ENCODE data around the gene CIAO1. TPM values are rescaled to one million over a fixed set of nuclear protein-coding genes. Genes with fewer than 3 reads are reported as not detected.

The CIAO1 gene
- total and polyA plus RNA-seq, 8 donors, result 29.3 to 161 (median 62.6) TPM

GRCh38 chr2:96315400-96316071, 49.5 kb downstream of the CIAO1 start:
- TF ChIP-seq POLR2AphosphoS5 (IDR thresholded peaks at IDR 0.05) (no peak), POLR2A (IDR thresholded peaks at IDR 0.05) (no peak), CTCF (IDR thresholded peaks at IDR 0.05) (no peak), EP300 (IDR thresholded peaks at IDR 0.05) (no peak)
- Histone ChIP-seq H3K4me1 (peaks cover 0 to 4% (median 0%) of the 10 kb centered on the region in 4 donors), H3K36me3 (no peaks in the 10 kb centered on the region), H3K4me3 (no peak overlapping the region), H3K9me3 (no peaks in the 10 kb centered on the region), H3K27ac (peak overlapping the region; percentile 9 to 62 (median 29)), H3K27me3 (peaks cover 0 to 30% (median 12%) of the 10 kb centered on the region in 3 donors)
- peak in 1 of 2 donors; percentile 22 for DNase-seq
- intact Hi-C loops (cut with DNase I; ENCODE audit: low total_unique reads), result no loop called here
- 46 to 73% (median 63%) methylated on average over 7 of the region's 7 CpGs for WGBS, 5 donors

- peaks cover 9 to 19% (median 13%) of the 10 kb centered on the region in 4 donors for H3K4me1 ChIP-seq
- no peaks in the 10 kb centered on the region for H3K36me3 ChIP-seq
- no peak overlapping the region for H3K27ac ChIP-seq
- intact Hi-C loops (cut with DNase I; ENCODE audit: low total_unique reads), result no loop called here
- TF ChIP-seq POLR2AphosphoS5 (IDR thresholded peaks at IDR 0.05), result no peak
- no peak for TF ChIP-seq POLR2A (IDR thresholded peaks at IDR 0.05)
- no peak for TF ChIP-seq CTCF (IDR thresholded peaks at IDR 0.05)
- no peak for TF ChIP-seq EP300 (IDR thresholded peaks at IDR 0.05)
- DNase-seq, result no peak
- no peak overlapping the region for H3K4me3 ChIP-seq
- peaks cover 0 to 45% (median 24%) of the 10 kb centered on the region in 3 donors for H3K27me3 ChIP-seq
- no peaks in the 10 kb centered on the region for H3K9me3 ChIP-seq
These were observed 51.0 kb downstream of the CIAO1 start for GRCh38 chr2:96316999-96317398.

GRCh38 chr2:96317584-96317997, 51.6 kb downstream of the CIAO1 start:
- Histone ChIP-seq H3K27me3 (peaks cover 0 to 51% (median 24%) of the 10 kb centered on the region in 3 donors), H3K36me3 (no peaks in the 10 kb centered on the region), H3K27ac (no peak overlapping the region), H3K4me1 (peaks cover 10 to 22% (median 15%) of the 10 kb centered on the region in 4 donors), H3K4me3 (no peak overlapping the region), H3K9me3 (no peaks in the 10 kb centered on the region)
- 90 to 94% (median 93%) methylated on average over 4 of the region's 4 CpGs for WGBS, 5 donors
- no peak for DNase-seq
- no peak for TF ChIP-seq EP300 (IDR thresholded peaks at IDR 0.05)
- TF ChIP-seq POLR2A (IDR thresholded peaks at IDR 0.05), result no peak
- no peak for TF ChIP-seq CTCF (IDR thresholded peaks at IDR 0.05)
- TF ChIP-seq POLR2AphosphoS5 (IDR thresholded peaks at IDR 0.05), result no peak
- intact Hi-C loops (cut with DNase I; ENCODE audit: low total_unique reads), result no loop called here

- Histone ChIP-seq H3K27me3 (peaks cover 0 to 62% (median 24%) of the 10 kb centered on the region in 3 donors), H3K4me3 (no peak overlapping the region), H3K4me1 (peaks cover 10 to 22% (median 15%) of the 10 kb centered on the region in 4 donors), H3K27ac (no peak overlapping the region), H3K9me3 (no peaks in the 10 kb centered on the region), H3K36me3 (no peaks in the 10 kb centered on the region)
- DNase-seq, result no peak
- intact Hi-C loops (cut with DNase I; ENCODE audit: low total_unique reads), result no loop called here
- WGBS, 5 donors, result 89 to 93% (median 92%) methylated on average over 4 of the region's 4 CpGs
- TF ChIP-seq EP300 (IDR thresholded peaks at IDR 0.05) (no peak), POLR2AphosphoS5 (IDR thresholded peaks at IDR 0.05) (no peak), CTCF (IDR thresholded peaks at IDR 0.05) (no peak), POLR2A (IDR thresholded peaks at IDR 0.05) (no peak)
These were observed 52.7 kb downstream of the CIAO1 start for GRCh38 chr2:96318723-96319122.
